ENCODE results near the gene OR2M3.
"Not testable (repeated sequence)": the region's sequence is repeated elsewhere in the genome, so short reads cannot be mapped to it uniquely, and the experiment has no call there.

The OR2M3 gene

DNA sequence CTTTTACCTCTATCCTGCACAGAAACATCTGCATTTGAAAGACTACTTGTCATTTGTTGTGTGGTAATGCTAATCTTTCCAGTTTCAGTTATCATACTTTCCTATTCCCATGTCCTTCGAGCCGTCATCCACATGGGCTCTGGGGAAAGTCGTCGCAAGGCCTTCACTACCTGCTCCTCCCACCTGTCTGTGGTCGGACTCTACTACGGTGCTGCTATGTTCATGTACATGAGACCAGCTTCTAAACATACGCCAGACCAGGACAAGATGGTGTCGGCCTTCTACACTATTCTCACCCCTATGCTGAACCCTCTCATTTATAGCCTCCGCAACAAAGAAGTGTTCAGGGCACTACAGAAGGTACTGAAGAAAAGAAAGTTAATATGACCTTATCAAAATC lies 42.4 kb downstream of the OR2M3 start:
- no peaks in the 10 kb centered on the region for H3K9me3 Mint-ChIP-seq
- H3K36me3 Mint-ChIP-seq (ENCODE audit: low read depth) = no peaks in the 10 kb centered on the region
- H3K27me3 Mint-ChIP-seq = peaks cover 9% of the 10 kb centered on the region
- no peak for DNase-seq
- H3K4me1 Mint-ChIP-seq = peaks cover 2% of the 10 kb centered on the region
- H3K27ac Mint-ChIP-seq = no peak overlapping the region
- H3K4me3 Mint-ChIP-seq = no peak overlapping the region
- no peak for ATAC-seq

GRCh38 chr1:248243204-248243603 lies 46.1 kb downstream of the OR2M3 start:
- peaks cover 11% of the 10 kb centered on the region for H3K27me3 Mint-ChIP-seq
- H3K4me1 Mint-ChIP-seq = peaks cover 2% of the 10 kb centered on the region
- H3K27ac Mint-ChIP-seq = no peak overlapping the region
- no peak for ATAC-seq
- H3K36me3 Mint-ChIP-seq (ENCODE audit: low read depth) = no peaks in the 10 kb centered on the region
- H3K9me3 Mint-ChIP-seq = no peaks in the 10 kb centered on the region
- no peak overlapping the region for H3K4me3 Mint-ChIP-seq
- DNase-seq = peak; percentile 7

- H3K27me3 Mint-ChIP-seq; ATAC-seq; H3K36me3 Mint-ChIP-seq (ENCODE audit: low read depth); H3K4me3 Mint-ChIP-seq; DNase-seq; H3K27ac Mint-ChIP-seq; H3K4me1 Mint-ChIP-seq: not testable (repeated sequence)
- peaks cover 17% of the 10 kb centered on the region for H3K9me3 Mint-ChIP-seq
Measured at GRCh38 chr1:248259309-248259708, 62.2 kb downstream of the OR2M3 start.
